ENCODE measurements around the gene OR52H1. TPM values are rescaled to one million over a fixed set of nuclear protein-coding genes. Genes with fewer than 3 reads are reported as not detected.

The OR52H1 gene
- total RNA-seq, 4 donors from 2014 or later: 0.54 TPM; not detected in 3

- TF ChIP-seq POLR2AphosphoS5 (IDR thresholded peaks at IDR 0.05) (no peak), POLR2A (IDR thresholded peaks at IDR 0.05) (no peak), EP300 (IDR thresholded peaks at IDR 0.05) (no peak), CTCF (IDR thresholded peaks at IDR 0.05) (no peak)
- Histone ChIP-seq H3K9me3 (no peaks in the 10 kb centered on the region), H3K4me3 (no peak overlapping the region), H3K36me3 (no peaks in the 10 kb centered on the region), H3K4me1 (no peaks in the 10 kb centered on the region), H3K27ac (no peak overlapping the region), H3K27me3 (no peaks in the 10 kb centered on the region)
- ATAC-seq: no peak
- 76 to 92% methylated on average over 1 to 2 of the region's 2 CpGs for whole genome bisulfite sequencing, 2 donors (ENCODE audit: low coverage in 1 of 2)
These were observed 43.9 kb downstream of the OR52H1 start for GRCh38 chr11:5504403-5504921.

- no peaks in the 10 kb centered on the region for H3K9me3 ChIP-seq
- no peak for TF ChIP-seq POLR2A (IDR thresholded peaks at IDR 0.05)
- TF ChIP-seq CTCF (IDR thresholded peaks at IDR 0.05): no peak
- TF ChIP-seq POLR2AphosphoS5 (IDR thresholded peaks at IDR 0.05): no peak
- TF ChIP-seq EP300 (IDR thresholded peaks at IDR 0.05): no peak
- no peaks in the 10 kb centered on the region for H3K27me3 ChIP-seq
- WGBS, 2 donors (ENCODE audit: low coverage in 1 of 2): 81 to 88% methylated on average over 5 to 6 of the region's 6 CpGs
- no peak overlapping the region for H3K4me3 ChIP-seq
- H3K27ac ChIP-seq: no peak overlapping the region
- H3K4me1 ChIP-seq: no peaks in the 10 kb centered on the region
- H3K36me3 ChIP-seq: no peaks in the 10 kb centered on the region
- ATAC-seq: no peak
These were observed 47.9 kb downstream of the OR52H1 start for GRCh38 chr11:5500393-5500801.

GRCh38 chr11:5499671-5500070 is 48.7 kb downstream of the OR52H1 start:
- Histone ChIP-seq H3K4me3 (no peak overlapping the region), H3K9me3 (no peaks in the 10 kb centered on the region), H3K27ac (no peak overlapping the region), H3K36me3 (no peaks in the 10 kb centered on the region), H3K4me1 (no peaks in the 10 kb centered on the region), H3K27me3 (no peaks in the 10 kb centered on the region)
- no peak for TF ChIP-seq CTCF (IDR thresholded peaks at IDR 0.05)
- no peak for TF ChIP-seq EP300 (IDR thresholded peaks at IDR 0.05)
- TF ChIP-seq POLR2A (IDR thresholded peaks at IDR 0.05): no peak
- TF ChIP-seq POLR2AphosphoS5 (IDR thresholded peaks at IDR 0.05): no peak
- no peak for ATAC-seq
- 42 to 75% methylated on average over 2 of the region's 2 CpGs for WGBS, 2 donors (ENCODE audit: low coverage in 1 of 2)

Other genes starting within 250 kb of the OR52H1 start
- not detected for gene OR51B4, start 246.6 kb downstream of the OR52H1 start, total RNA-seq
- under 1 TPM in 1 of 4 donors, not detected in 3; 0.67 TPM for gene OR51B2, start 224.2 kb downstream of the OR52H1 start, total RNA-seq
- gene OR51B5, start 205.0 kb downstream of the OR52H1 start, total RNA-seq: not detected
- not detected for gene OR51B6, start 197.0 kb downstream of the OR52H1 start, total RNA-seq
- not detected for gene OR51M1, start 164.7 kb downstream of the OR52H1 start, total RNA-seq
- not detected for gene OR51Q1, start 126.4 kb downstream of the OR52H1 start, total RNA-seq
- gene OR51I1, start 107.0 kb downstream of the OR52H1 start, total RNA-seq: not detected
- gene OR51I2, start 99.2 kb downstream of the OR52H1 start, total RNA-seq: not detected
- gene OR52D1, start 59.9 kb downstream of the OR52H1 start, total RNA-seq: not detected
- under 1 TPM in 3 of 4 donors, not detected in 1; 0.15 to 0.62 (median 0.40) TPM for gene UBQLN3, start 38.6 kb downstream of the OR52H1 start, total RNA-seq
- gene UBQLNL, start 31.8 kb downstream of the OR52H1 start, total RNA-seq: under 1 TPM in 3 of 4 donors, not detected in 1; 0.27 to 0.62 (median 0.31) TPM
- gene OR52B6, start 32.3 kb upstream of the OR52H1 start, total RNA-seq: not detected
- 1 to 10 TPM; 1.6 to 5.6 (median 2.1) TPM for gene TRIM6, start 48.1 kb upstream of the OR52H1 start, total RNA-seq
- gene TRIM34, start 76.5 kb upstream of the OR52H1 start, total RNA-seq: 1 to 10 TPM; 3.8 to 9.2 (median 4.5) TPM
- 10 to 100 TPM in 3 of 4 donors, 1 to 10 TPM in 1; 8.9 to 21.4 (median 14.9) TPM for gene TRIM5, start 136.5 kb upstream of the OR52H1 start, total RNA-seq
- 10 to 100 TPM; 31.6 to 50.4 (median 32.1) TPM for gene TRIM22, start 141.2 kb upstream of the OR52H1 start, total RNA-seq
- gene OR56B1, start 187.9 kb upstream of the OR52H1 start, total RNA-seq: under 1 TPM in 2 of 4 donors, not detected in 2; 0.13 to 0.19 TPM
- gene OR52N4, start 205.7 kb upstream of the OR52H1 start, total RNA-seq: under 1 TPM in 1 of 4 donors, not detected in 3; 0.40 TPM
- under 1 TPM in 1 of 4 donors, not detected in 3; 0.67 TPM for gene OR52N5, start 234.8 kb upstream of the OR52H1 start, total RNA-seq
- gene OR52N1, start 242.7 kb upstream of the OR52H1 start, total RNA-seq: under 1 TPM in 1 of 4 donors, not detected in 3; 0.13 TPM